A549 treated with CpdA at 1 μM for 4 hours (cell line): ENCODE data around the gene MAGEA11. TPM values are rescaled to one million over a fixed set of nuclear protein-coding genes. Genes with fewer than 3 reads are reported as not detected.

Source experiments
- total RNA-seq: library from RNA; stranded (reverse); fragments of 200-300 nt; extraction: Qiagen RNA extraction; gene quantifications from 5 replicates; pipeline ENCODE4 v1.2.3, GENCODE V29; 2022; ENCODE audit warnings: low read depth

Gene MAGEA11
- total RNA-seq: 0.02 TPM in 1 of 5 replicates, not detected in the others

GRCh38 chrX:149711545-149712236 is at the start of gene MAGEA11:
Gene MAGEA11, plus strand, starts transcription at chrX:149712060. Its CDS starts 1,100 bp downstream, at chrX:149713160.

Other genes starting within 250 kb of the MAGEA11 start
- gene IDS, start 206.8 kb upstream of the MAGEA11 start, total RNA-seq: 99.6 to 116 TPM (median 110 TPM) in 5 replicates
- gene EOLA1, start 171.0 kb upstream of the MAGEA11 start, total RNA-seq: 20.0 to 23.6 TPM (median 21.7 TPM) in 5 replicates
- not detected in 5 replicates for gene HSFX3, start 162.1 kb upstream of the MAGEA11 start, total RNA-seq
- not detected in 5 replicates for gene MAGEA9B, start 124.6 kb upstream of the MAGEA11 start, total RNA-seq
- 0.08 TPM in 1 of 5 replicates, not detected in the others for gene HSFX2, start 116.7 kb upstream of the MAGEA11 start, total RNA-seq
- gene TMEM185A, start 80.3 kb upstream of the MAGEA11 start, total RNA-seq: 24.1 to 29.9 TPM (median 27.9 TPM) in 5 replicates
- gene HSFX1, start 62.0 kb downstream of the MAGEA11 start, total RNA-seq: 0.26 to 0.50 TPM (median 0.43 TPM) in 5 replicates
- gene MAGEA9, start 69.9 kb downstream of the MAGEA11 start, total RNA-seq: not detected in 5 replicates
- not detected in 5 replicates for gene MAGEA8, start 169.1 kb downstream of the MAGEA11 start, total RNA-seq
- gene HSFX4, start 217.5 kb downstream of the MAGEA11 start, total RNA-seq: not detected in 5 replicates
- 49.6 to 60.2 TPM (median 58.1 TPM) in 5 replicates for gene EOLA2, start 226.4 kb downstream of the MAGEA11 start, total RNA-seq